ENCODE data around the gene ARFGEF3. TPM values are rescaled to one million over a fixed set of nuclear protein-coding genes. Genes with fewer than 3 reads are reported as not detected.

The ARFGEF3 gene
- total RNA-seq, 4 donors from 2014 or later, result 6.7 to 17.1 (median 13.2) TPM

GRCh38 chr6:138378463-138378862 lies 216.7 kb downstream of the ARFGEF3 start:
- no peaks in the 10 kb centered on the region for H3K27me3 ChIP-seq
- no peaks in the 10 kb centered on the region for H3K36me3 ChIP-seq
- in situ Hi-C loops (cut with MboI; ENCODE audit: low pct_ligation_motif_present in 1 of 4, low pct_unique_long_range_greater_than_20kb in 1 of 4, low sequenced_read_pairs in 3 of 4) (no loop called here), intact Hi-C loops (cut with DNase I; ENCODE audit: low total_unique reads) (no loop called here)
- DNase-seq, result no peak
- TF ChIP-seq, protein P1, sequence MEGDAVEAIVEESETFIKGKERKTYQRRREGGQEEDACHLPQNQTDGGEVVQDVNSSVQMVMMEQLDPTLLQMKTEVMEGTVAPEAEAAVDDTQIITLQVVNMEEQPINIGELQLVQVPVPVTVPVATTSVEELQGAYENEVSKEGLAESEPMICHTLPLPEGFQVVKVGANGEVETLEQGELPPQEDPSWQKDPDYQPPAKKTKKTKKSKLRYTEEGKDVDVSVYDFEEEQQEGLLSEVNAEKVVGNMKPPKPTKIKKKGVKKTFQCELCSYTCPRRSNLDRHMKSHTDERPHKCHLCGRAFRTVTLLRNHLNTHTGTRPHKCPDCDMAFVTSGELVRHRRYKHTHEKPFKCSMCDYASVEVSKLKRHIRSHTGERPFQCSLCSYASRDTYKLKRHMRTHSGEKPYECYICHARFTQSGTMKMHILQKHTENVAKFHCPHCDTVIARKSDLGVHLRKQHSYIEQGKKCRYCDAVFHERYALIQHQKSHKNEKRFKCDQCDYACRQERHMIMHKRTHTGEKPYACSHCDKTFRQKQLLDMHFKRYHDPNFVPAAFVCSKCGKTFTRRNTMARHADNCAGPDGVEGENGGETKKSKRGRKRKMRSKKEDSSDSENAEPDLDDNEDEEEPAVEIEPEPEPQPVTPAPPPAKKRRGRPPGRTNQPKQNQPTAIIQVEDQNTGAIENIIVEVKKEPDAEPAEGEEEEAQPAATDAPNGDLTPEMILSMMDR (IDR thresholded peaks at IDR 0.05), result no peak
- TF ChIP-seq POLR2AphosphoS5 (IDR thresholded peaks at IDR 0.05) (no peak), POLR2A (IDR thresholded peaks at IDR 0.05) (no peak), EP300 (IDR thresholded peaks at IDR 0.05; ENCODE audit: low read depth) (no peak)
- no peaks in the 10 kb centered on the region for H3K4me1 ChIP-seq
- H3K27ac ChIP-seq, result no peak overlapping the region
- H3K4me3 ChIP-seq, result no peak overlapping the region
- H3K9me3 ChIP-seq, result no peaks in the 10 kb centered on the region
- 69 to 76% methylated on average over 4 of the region's 4 CpGs for WGBS, 2 donors (ENCODE audit: low coverage in 1 of 2)

DNA sequence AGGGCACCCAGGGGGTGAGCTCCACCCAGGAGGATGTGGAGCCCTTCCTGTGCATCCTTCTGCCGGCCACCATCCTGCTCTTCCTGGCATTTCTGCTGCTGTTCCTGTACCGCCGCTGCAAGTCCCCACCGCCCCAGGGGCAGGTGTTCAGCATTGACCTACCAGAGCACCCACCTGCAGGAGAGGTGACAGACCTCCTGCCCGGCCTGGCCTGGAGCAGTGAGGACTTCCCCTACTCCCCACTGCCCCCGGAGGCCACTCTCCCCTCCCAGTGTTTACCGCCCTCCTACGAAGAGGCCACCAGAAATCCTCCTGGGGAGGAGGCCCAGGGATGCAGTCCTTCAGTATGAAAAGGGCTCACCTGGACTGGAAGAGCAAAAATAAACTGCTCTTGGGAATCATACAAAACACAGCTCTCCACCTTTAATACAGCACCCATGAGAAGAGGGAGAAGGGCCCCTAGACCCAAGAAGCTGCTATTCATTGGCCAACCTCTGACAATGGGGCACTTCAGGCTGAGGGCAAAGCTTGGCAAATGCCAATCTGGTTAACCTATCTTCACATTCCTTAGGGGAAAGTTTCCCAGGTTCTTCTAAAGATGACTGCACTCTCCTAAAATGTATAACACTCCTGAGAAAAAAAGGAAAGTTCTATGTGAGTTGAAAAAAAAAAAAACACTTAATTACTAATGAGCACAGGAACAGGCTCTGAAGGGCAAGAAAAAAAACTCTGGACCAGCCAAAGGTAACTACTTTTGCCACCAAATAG lies 220.9 kb downstream of the ARFGEF3 start:
- no peaks in the 10 kb centered on the region for H3K36me3 ChIP-seq
- WGBS, 2 donors (ENCODE audit: low coverage in 1 of 2), result 60 to 86% methylated on average over 1 to 8 of the region's 8 CpGs
- in situ Hi-C loops (cut with MboI; ENCODE audit: low pct_ligation_motif_present in 1 of 4, low pct_unique_long_range_greater_than_20kb in 1 of 4, low sequenced_read_pairs in 3 of 4) (no loop called here), intact Hi-C loops (cut with DNase I; ENCODE audit: low total_unique reads) (no loop called here)
- no peak for TF ChIP-seq POLR2AphosphoS5 (IDR thresholded peaks at IDR 0.05)
- TF ChIP-seq, protein P1 (IDR thresholded peaks at IDR 0.05), result no peak
- no peak for TF ChIP-seq POLR2A (IDR thresholded peaks at IDR 0.05)
- TF ChIP-seq EP300 (IDR thresholded peaks at IDR 0.05; ENCODE audit: low read depth), result no peak
- no peaks in the 10 kb centered on the region for H3K9me3 ChIP-seq
- H3K27me3 ChIP-seq, result no peaks in the 10 kb centered on the region
- no peak for DNase-seq
- no peak overlapping the region for H3K27ac ChIP-seq
- no peaks in the 10 kb centered on the region for H3K4me1 ChIP-seq
- no peak overlapping the region for H3K4me3 ChIP-seq

DNA sequence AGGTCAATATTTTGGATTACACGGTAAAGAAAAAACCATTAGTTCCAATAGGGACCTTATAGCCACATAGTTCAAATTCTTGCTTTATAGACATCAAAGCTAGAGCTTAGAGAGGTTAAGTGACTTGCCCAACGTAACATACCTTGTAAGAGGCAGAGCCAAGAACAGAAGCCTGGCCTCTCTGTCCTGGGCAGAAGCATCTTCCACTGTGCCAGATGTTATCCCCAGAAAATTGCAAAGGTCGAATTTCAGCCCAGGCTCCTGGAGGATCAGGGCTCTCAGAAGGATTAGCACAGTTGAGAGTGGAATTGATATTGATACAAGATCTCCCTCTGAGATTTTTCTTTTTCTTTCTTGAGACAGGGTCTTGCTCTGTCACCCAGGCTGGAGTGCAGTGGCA lies 222.0 kb downstream of the ARFGEF3 start:
- no peaks in the 10 kb centered on the region for H3K36me3 ChIP-seq

DNA sequence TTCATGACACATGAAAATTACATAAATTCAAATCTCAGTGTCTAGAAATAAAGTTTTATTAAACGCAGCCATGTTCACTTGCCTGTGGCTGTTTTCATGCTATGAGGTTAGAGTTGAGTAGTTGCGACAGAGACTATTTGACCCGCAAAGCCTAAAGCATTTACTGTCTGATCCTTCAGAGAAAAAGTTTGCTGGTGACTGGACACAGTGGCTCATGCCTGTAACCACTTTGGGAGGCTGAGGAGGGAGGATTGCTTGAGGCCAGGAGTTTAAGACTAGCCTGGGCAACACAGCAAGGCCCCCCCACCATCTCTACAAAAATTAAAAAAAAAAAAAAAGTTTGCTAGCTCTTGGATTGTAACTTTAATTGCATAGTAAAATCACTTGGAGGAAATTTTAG lies 225.2 kb downstream of the ARFGEF3 start:
- no peak for TF ChIP-seq POLR2AphosphoS5 (IDR thresholded peaks at IDR 0.05)
- no peak for TF ChIP-seq EP300 (IDR thresholded peaks at IDR 0.05; ENCODE audit: low read depth)
- Histone ChIP-seq H3K9me3 (no peaks in the 10 kb centered on the region), H3K4me3 (no peak overlapping the region), H3K4me1 (no peaks in the 10 kb centered on the region), H3K27ac (no peak overlapping the region), H3K27me3 (no peaks in the 10 kb centered on the region), H3K36me3 (no peaks in the 10 kb centered on the region)
- intact Hi-C loops (cut with DNase I; ENCODE audit: low total_unique reads), result no loop called here
- in situ Hi-C loops (cut with MboI; ENCODE audit: low pct_ligation_motif_present in 1 of 4, low pct_unique_long_range_greater_than_20kb in 1 of 4, low sequenced_read_pairs in 3 of 4), result no loop called here
- 78 to 98% methylated on average over 1 to 3 of the region's 3 CpGs for WGBS, 2 donors (ENCODE audit: low coverage in 1 of 2)
- no peak for DNase-seq

More for the DNA sequence above, 222.0 kb downstream of the ARFGEF3 start:
- no peak for DNase-seq
- H3K4me3 ChIP-seq, result no peak overlapping the region
- no peaks in the 10 kb centered on the region for H3K9me3 ChIP-seq
- intact Hi-C loops (cut with DNase I; ENCODE audit: low total_unique reads), result no loop called here
- TF ChIP-seq EP300 (IDR thresholded peaks at IDR 0.05; ENCODE audit: low read depth), result no peak
- no peak for TF ChIP-seq POLR2AphosphoS5 (IDR thresholded peaks at IDR 0.05)
- TF ChIP-seq, protein P1 (IDR thresholded peaks at IDR 0.05), result no peak
- TF ChIP-seq POLR2A (IDR thresholded peaks at IDR 0.05), result no peak
- no peak overlapping the region for H3K27ac ChIP-seq
- no peaks in the 10 kb centered on the region for H3K27me3 ChIP-seq
- WGBS, 2 donors (ENCODE audit: low coverage in 1 of 2), result 81 to 100% methylated on average over 1 to 3 of the region's 3 CpGs
- in situ Hi-C loops (cut with MboI; ENCODE audit: low pct_ligation_motif_present in 1 of 4, low pct_unique_long_range_greater_than_20kb in 1 of 4, low sequenced_read_pairs in 3 of 4), result no loop called here
- no peaks in the 10 kb centered on the region for H3K4me1 ChIP-seq
